Smooth muscle cell (in vitro differentiated cells): ENCODE results near the gene PKP4. TPM values are rescaled to one million over a fixed set of nuclear protein-coding genes. Genes with fewer than 3 reads are reported as not detected.

Source experiments
- DNase-seq: peaks from one replicate; lab custom pipeline; 2025; ENCODE audit not compliant: unreplicated experiment; lab: John Stamatoyannopoulos, UW
- H2AFZ ChIP-seq: fragments of 200-600 bp; sonication (generic); 2 replicates; pipeline ENCODE4 v1.6.0; 2016; ENCODE audit warnings: antibody characterized with exemption, low read depth, mild to moderate bottlenecking
- H3F3A ChIP-seq: fragments of 200-600 bp; sonication (generic); 2 replicates; pipeline ENCODE4 v1.6.0; 2017; ENCODE audit warnings: antibody characterized with exemption, low read depth
- H3K27ac ChIP-seq: fragments of 200-600 bp; sonication (generic); 2 replicates; pipeline ENCODE4 v1.5.1; 2016; ENCODE audit warnings: low read depth, mild to moderate bottlenecking
- H3K27me3 ChIP-seq: fragments of 200-600 bp; sonication (generic); 2 replicates; pipeline ENCODE4 v1.6.1; 2016; ENCODE audit warnings: low read depth, mild to moderate bottlenecking
- H3K36me3 ChIP-seq: fragments of 200-600 bp; sonication (generic); 2 replicates; pipeline ENCODE4 v1.5.1; 2016; ENCODE audit warnings: low read depth
- H3K4me1 ChIP-seq: fragments of 200-600 bp; sonication (generic); 2 replicates; pipeline ENCODE4 v1.5.1; 2016; ENCODE audit warnings: low read depth
- H3K4me2 ChIP-seq: fragments of 200-600 bp; sonication (generic); 2 replicates; pipeline ENCODE4 v1.6.0; 2016; ENCODE audit warnings: mild to moderate bottlenecking
- H3K4me3 ChIP-seq: fragments of 200-600 bp; sonication (generic); 2 replicates; pipeline ENCODE4 v1.5.1; 2016; ENCODE audit warnings: mild to moderate bottlenecking
- H3K79me2 ChIP-seq: fragments of 200-600 bp; sonication (generic); 2 replicates; pipeline ENCODE4 v1.6.0; 2016; ENCODE audit warnings: low read depth, mild to moderate bottlenecking
- H3K9ac ChIP-seq: fragments of 200-600 bp; sonication (generic); 2 replicates; pipeline ENCODE4 v1.6.0; 2016; ENCODE audit warnings: low read depth
- H3K9me3 ChIP-seq: fragments of 200-600 bp; sonication (generic); replicated peaks from 2 replicates; pipeline ENCODE4 v1.5.1; 2016; ENCODE audit warnings: low read depth
- H4K20me1 ChIP-seq: fragments of 200-600 bp; sonication (generic); 2 replicates; pipeline ENCODE4 v1.6.0; 2016; ENCODE audit warnings: low read depth
- CTCF ChIP-seq: fragments of 200-600 bp; sonication (generic); IDR thresholded peaks from 2 replicates; pipeline ENCODE4 v1.5.1; 2017; ENCODE audit warnings: borderline replicate concordance, mild to moderate bottlenecking, antibody characterized with exemption; ENCODE audit not compliant: insufficient read depth, poor library complexity, severe bottlenecking
- WGBS: methylation state at CpG from one replicate; pipeline ENCODE4 v1.1.7; 2016; ENCODE audit warnings: low lambda C conversion rate; 5-methylcytosine and 5-hydroxymethylcytosine counted together
- polyA plus RNA-seq: library from polyadenylated mRNA; unstranded; fragments of >200 nt; fragmentation: Nextera tagmentation; extraction: Ambion mirVana; gene quantifications from 2 replicates; pipeline ENCODE4 v1.2.1, GENCODE V29; 2016
- total RNA-seq: library from RNA; depleted of rRNA; stranded (reverse); fragments of >200 nt; gene quantifications from 2 replicates; pipeline ENCODE4 v1.2.3, GENCODE V29; 2014

The PKP4 gene
- total and polyA plus RNA-seq, 2 experiments from 2014 or later: 2.4 to 14.0 TPM

- no peaks in the 10 kb centered on the region for H3K9me3 ChIP-seq
- TF ChIP-seq CTCF: no peak
Observed at GRCh38 chr2:158519481-158519880, 62.7 kb downstream of the PKP4 start.

GRCh38 chr2:158529379-158530259 lies 72.9 kb downstream of the PKP4 start:
- Histone ChIP-seq H3K4me3 (no peak overlapping the region), H3K79me2 (no peaks in the 10 kb centered on the region), H3K27me3 (no peaks in the 10 kb centered on the region), H3K4me1 (no peaks in the 10 kb centered on the region), H4K20me1 (no peaks in the 10 kb centered on the region), H3K9ac (no peak overlapping the region), H3K4me2 (no peak overlapping the region), H3K36me3 (no peaks in the 10 kb centered on the region), H3K9me3 (no peaks in the 10 kb centered on the region), H3K27ac (no peak overlapping the region), H2AFZ (no peak overlapping the region), H3F3A (no peaks in the 10 kb centered on the region)
- TF ChIP-seq CTCF: no peak
- DNase-seq: no peak
- WGBS: 77% methylated on average over 4 of the region's 4 CpGs

More at GRCh38 chr2:158519481-158519880, 62.7 kb downstream of the PKP4 start:
- no peaks in the 10 kb centered on the region for H3F3A ChIP-seq
- peaks cover 6% of the 10 kb centered on the region for H3K79me2 ChIP-seq
- no peaks in the 10 kb centered on the region for H4K20me1 ChIP-seq
- DNase-seq: no peak
- H3K27ac ChIP-seq: no peak overlapping the region
- WGBS: 97% methylated on average over 2 of the region's 2 CpGs
- H2AFZ ChIP-seq: no peak overlapping the region
- no peaks in the 10 kb centered on the region for H3K4me1 ChIP-seq
- H3K9ac ChIP-seq: no peak overlapping the region
- no peaks in the 10 kb centered on the region for H3K36me3 ChIP-seq
- no peaks in the 10 kb centered on the region for H3K27me3 ChIP-seq
- H3K4me2 ChIP-seq: no peak overlapping the region
- no peak overlapping the region for H3K4me3 ChIP-seq

- Histone ChIP-seq H3K9ac (no peak overlapping the region), H3K4me1 (no peaks in the 10 kb centered on the region), H3K79me2 (no peaks in the 10 kb centered on the region), H4K20me1 (no peaks in the 10 kb centered on the region), H3F3A (no peaks in the 10 kb centered on the region), H2AFZ (no peak overlapping the region), H3K4me2 (no peak overlapping the region), H3K27ac (no peak overlapping the region), H3K36me3 (no peaks in the 10 kb centered on the region), H3K4me3 (no peak overlapping the region), H3K9me3 (no peaks in the 10 kb centered on the region), H3K27me3 (no peaks in the 10 kb centered on the region)
- WGBS: 96% methylated on average over 1 of the region's 1 CpG
- DNase-seq: no peak
- no peak for TF ChIP-seq CTCF
Observed at GRCh38 chr2:158530829-158531228, 74.1 kb downstream of the PKP4 start.
